ENCODE data around the gene SLC11A2. TPM values are rescaled to one million over a fixed set of nuclear protein-coding genes. Genes with fewer than 3 reads are reported as not detected.
"Not testable (repeated sequence)": the region's sequence is repeated elsewhere in the genome, so short reads cannot be mapped to it uniquely, and the experiment has no call there.

The SLC11A2 gene
- total and polyA plus RNA-seq, 4 donors: 11.1 to 97.2 (median 46.2) TPM

GRCh38 chr12:51020448-51021182, 5.6 kb downstream of the SLC11A2 start:
- intact Hi-C loops (cut with DNase I): loop anchor here in 1 of 2 donors (5.0 kb wide), 1 partner anchor 33 kb away; no protein-coding TSS in a partner anchor
- 94 to 95% methylated on average over 7 of the region's 7 CpGs for WGBS, 2 donors
- Histone ChIP-seq H3K27ac (ENCODE audit: low read depth in 1 of 2, low read length in 2 of 2) (no peak overlapping the region), H3K27me3 (ENCODE audit: control insufficient read depth in 1 of 2, insufficient read depth in 2 of 2, low read length in 1 of 2) (no peaks in the 10 kb centered on the region), H3K4me3 (ENCODE audit: low read length in 2 of 2) (no peak overlapping the region), H3K36me3 (ENCODE audit: control insufficient read depth in 1 of 2, insufficient read depth in 2 of 2, low read length in 1 of 2) (no peaks in the 10 kb centered on the region), H3K4me1 (ENCODE audit: control insufficient read depth in 1 of 2, insufficient read depth in 2 of 2, low read length in 2 of 2) (no peaks in the 10 kb centered on the region), H3K9me3 (ENCODE audit: control insufficient read depth, low read length) (no peaks in the 10 kb centered on the region)
- ATAC-seq (ENCODE audit: low FRiP score) (no peak), DNase-seq (no peak)

- DNase-seq (no peak), ATAC-seq (ENCODE audit: low FRiP score) (no peak)
- no peak overlapping the region for H3K4me3 ChIP-seq (ENCODE audit: low read length in 2 of 2)
- no peaks in the 10 kb centered on the region for H3K9me3 ChIP-seq (ENCODE audit: control insufficient read depth, low read length)
- no peaks in the 10 kb centered on the region for H3K36me3 ChIP-seq (ENCODE audit: control insufficient read depth in 1 of 2, insufficient read depth in 2 of 2, low read length in 1 of 2)
- H3K27ac ChIP-seq (ENCODE audit: low read depth in 1 of 2, low read length in 2 of 2): no peak overlapping the region
- H3K27me3 ChIP-seq (ENCODE audit: control insufficient read depth in 1 of 2, insufficient read depth in 2 of 2, low read length in 1 of 2): no peaks in the 10 kb centered on the region
- H3K4me1 ChIP-seq (ENCODE audit: control insufficient read depth in 1 of 2, insufficient read depth in 2 of 2, low read length in 2 of 2): no peaks in the 10 kb centered on the region
- intact Hi-C loops (cut with DNase I): loop anchor here in 1 of 2 donors (5.0 kb wide), 1 partner anchor 33 kb away; no protein-coding TSS in a partner anchor
- 83 to 87% methylated on average over 2 of the region's 2 CpGs for whole genome bisulfite sequencing, 2 donors
Measured at GRCh38 chr12:51019927-51020326, 6.3 kb downstream of the SLC11A2 start.

- intact Hi-C loops (cut with DNase I): no loop called here
- no peak overlapping the region for H3K27ac ChIP-seq (ENCODE audit: low read depth in 1 of 2, low read length in 2 of 2)
- no peaks in the 10 kb centered on the region for H3K36me3 ChIP-seq (ENCODE audit: control insufficient read depth in 1 of 2, insufficient read depth in 2 of 2, low read length in 1 of 2)
- H3K4me3 ChIP-seq (ENCODE audit: low read length in 2 of 2): no peak overlapping the region
- WGBS, 2 donors: 93 to 96% methylated on average over 2 of the region's 2 CpGs
- H3K9me3 ChIP-seq (ENCODE audit: control insufficient read depth, low read length): no peaks in the 10 kb centered on the region
- H3K4me1 ChIP-seq (ENCODE audit: control insufficient read depth in 1 of 2, insufficient read depth in 2 of 2, low read length in 2 of 2): no peaks in the 10 kb centered on the region
- ATAC-seq (ENCODE audit: low FRiP score) (no peak), DNase-seq (no peak)
- H3K27me3 ChIP-seq (ENCODE audit: control insufficient read depth in 1 of 2, insufficient read depth in 2 of 2, low read length in 1 of 2): no peaks in the 10 kb centered on the region
Measured at GRCh38 chr12:51018956-51019355, 7.2 kb downstream of the SLC11A2 start.

- Histone ChIP-seq H3K4me1 (ENCODE audit: control insufficient read depth in 1 of 2, insufficient read depth in 2 of 2, low read length in 2 of 2) (no peaks in the 10 kb centered on the region), H3K27ac (ENCODE audit: low read depth in 1 of 2, low read length in 2 of 2) (no peak overlapping the region), H3K36me3 (ENCODE audit: control insufficient read depth in 1 of 2, insufficient read depth in 2 of 2, low read length in 1 of 2) (no peaks in the 10 kb centered on the region), H3K4me3 (ENCODE audit: low read length in 2 of 2) (no peak overlapping the region), H3K27me3 (ENCODE audit: control insufficient read depth in 1 of 2, insufficient read depth in 2 of 2, low read length in 1 of 2) (no peaks in the 10 kb centered on the region), H3K9me3 (ENCODE audit: control insufficient read depth, low read length) (no peaks in the 10 kb centered on the region)
- no peak for DNase-seq
- ATAC-seq (ENCODE audit: low FRiP score): no peak
- intact Hi-C loops (cut with DNase I): no loop called here
Measured at GRCh38 chr12:51017452-51017851, 8.7 kb downstream of the SLC11A2 start.

- 64 to 74% methylated on average over 9 of the region's 9 CpGs for WGBS, 2 donors
- intact Hi-C loops (cut with DNase I); DNase-seq; H3K27me3 ChIP-seq (ENCODE audit: control insufficient read depth in 1 of 2, insufficient read depth in 2 of 2, low read length in 1 of 2); H3K9me3 ChIP-seq (ENCODE audit: control insufficient read depth, low read length); H3K4me1 ChIP-seq (ENCODE audit: control insufficient read depth in 1 of 2, insufficient read depth in 2 of 2, low read length in 2 of 2); H3K36me3 ChIP-seq (ENCODE audit: control insufficient read depth in 1 of 2, insufficient read depth in 2 of 2, low read length in 1 of 2); H3K27ac ChIP-seq (ENCODE audit: low read depth in 1 of 2, low read length in 2 of 2); H3K4me3 ChIP-seq (ENCODE audit: low read length in 2 of 2); ATAC-seq (ENCODE audit: low FRiP score): not testable (repeated sequence)
Measured at GRCh38 chr12:51014467-51014866, 11.7 kb downstream of the SLC11A2 start.

GRCh38 chr12:51013441-51013840, 12.7 kb downstream of the SLC11A2 start:
- DNase-seq: no peak
- intact Hi-C loops (cut with DNase I): no loop called here
- Histone ChIP-seq H3K4me3 (ENCODE audit: low read length in 2 of 2) (no peak overlapping the region), H3K4me1 (ENCODE audit: control insufficient read depth in 1 of 2, insufficient read depth in 2 of 2, low read length in 2 of 2) (no peaks in the 10 kb centered on the region), H3K27me3 (ENCODE audit: control insufficient read depth in 1 of 2, insufficient read depth in 2 of 2, low read length in 1 of 2) (no peaks in the 10 kb centered on the region), H3K27ac (ENCODE audit: low read depth in 1 of 2, low read length in 2 of 2) (no peak overlapping the region), H3K9me3 (ENCODE audit: control insufficient read depth, low read length) (no peaks in the 10 kb centered on the region), H3K36me3 (ENCODE audit: control insufficient read depth in 1 of 2, insufficient read depth in 2 of 2, low read length in 1 of 2) (no peaks in the 10 kb centered on the region)
- no peak for ATAC-seq (ENCODE audit: low FRiP score)
- 97 to 99% methylated on average over 7 of the region's 7 CpGs for WGBS, 2 donors

GRCh38 chr12:51012570-51013236, 13.5 kb downstream of the SLC11A2 start:
- no peaks in the 10 kb centered on the region for H3K9me3 ChIP-seq (ENCODE audit: control insufficient read depth, low read length)
- no peak for DNase-seq
- WGBS, 2 donors: 68 to 72% methylated on average over 5 of the region's 5 CpGs
- no peak overlapping the region for H3K27ac ChIP-seq (ENCODE audit: low read depth in 1 of 2, low read length in 2 of 2)
- no peaks in the 10 kb centered on the region for H3K4me1 ChIP-seq (ENCODE audit: control insufficient read depth in 1 of 2, insufficient read depth in 2 of 2, low read length in 2 of 2)
- H3K27me3 ChIP-seq (ENCODE audit: control insufficient read depth in 1 of 2, insufficient read depth in 2 of 2, low read length in 1 of 2): no peaks in the 10 kb centered on the region
- no peak overlapping the region for H3K4me3 ChIP-seq (ENCODE audit: low read length in 2 of 2)
- intact Hi-C loops (cut with DNase I): no loop called here
- no peaks in the 10 kb centered on the region for H3K36me3 ChIP-seq (ENCODE audit: control insufficient read depth in 1 of 2, insufficient read depth in 2 of 2, low read length in 1 of 2)
- no peak for ATAC-seq (ENCODE audit: low FRiP score)

- 78 to 83% methylated on average over 4 of the region's 4 CpGs for WGBS, 2 donors
- no peak for ATAC-seq (ENCODE audit: low FRiP score)
- no peaks in the 10 kb centered on the region for H3K27me3 ChIP-seq (ENCODE audit: control insufficient read depth in 1 of 2, insufficient read depth in 2 of 2, low read length in 1 of 2)
- H3K27ac ChIP-seq (ENCODE audit: low read depth in 1 of 2, low read length in 2 of 2): no peak overlapping the region
- no peaks in the 10 kb centered on the region for H3K9me3 ChIP-seq (ENCODE audit: control insufficient read depth, low read length)
- H3K4me1 ChIP-seq (ENCODE audit: control insufficient read depth in 1 of 2, insufficient read depth in 2 of 2, low read length in 2 of 2): no peaks in the 10 kb centered on the region
- intact Hi-C loops (cut with DNase I): no loop called here
- H3K36me3 ChIP-seq (ENCODE audit: control insufficient read depth in 1 of 2, insufficient read depth in 2 of 2, low read length in 1 of 2): no peaks in the 10 kb centered on the region
- no peak for DNase-seq
- H3K4me3 ChIP-seq (ENCODE audit: low read length in 2 of 2): no peak overlapping the region
Measured at GRCh38 chr12:51011955-51012354, 14.2 kb downstream of the SLC11A2 start.

GRCh38 chr12:51009056-51009440, 17.1 kb downstream of the SLC11A2 start:
- WGBS, 2 donors: 38 to 44% methylated on average over 8 of the region's 8 CpGs

More at GRCh38 chr12:51009056-51009440, 17.1 kb downstream of the SLC11A2 start:
- peaks cover 0 to 5% of the 10 kb centered on the region in 2 donors for H3K36me3 ChIP-seq (ENCODE audit: control insufficient read depth in 1 of 2, insufficient read depth in 2 of 2, low read length in 1 of 2)
- DNase-seq: peak; percentile 80 to 89
- H3K27me3 ChIP-seq (ENCODE audit: control insufficient read depth in 1 of 2, insufficient read depth in 2 of 2, low read length in 1 of 2): no peaks in the 10 kb centered on the region
- no peaks in the 10 kb centered on the region for H3K4me1 ChIP-seq (ENCODE audit: control insufficient read depth in 1 of 2, insufficient read depth in 2 of 2, low read length in 2 of 2)
- no peak overlapping the region for H3K27ac ChIP-seq (ENCODE audit: low read depth in 1 of 2, low read length in 2 of 2)
- intact Hi-C loops (cut with DNase I): no loop called here
- peak; percentile 60 for ATAC-seq (ENCODE audit: low FRiP score)
- no peaks in the 10 kb centered on the region for H3K9me3 ChIP-seq (ENCODE audit: control insufficient read depth, low read length)
- no peak overlapping the region for H3K4me3 ChIP-seq (ENCODE audit: low read length in 2 of 2)

Measured in aorta (tissue), 5 donors.